ENCODE measurements around the gene ZNF3.

The ZNF3 gene

DNA sequence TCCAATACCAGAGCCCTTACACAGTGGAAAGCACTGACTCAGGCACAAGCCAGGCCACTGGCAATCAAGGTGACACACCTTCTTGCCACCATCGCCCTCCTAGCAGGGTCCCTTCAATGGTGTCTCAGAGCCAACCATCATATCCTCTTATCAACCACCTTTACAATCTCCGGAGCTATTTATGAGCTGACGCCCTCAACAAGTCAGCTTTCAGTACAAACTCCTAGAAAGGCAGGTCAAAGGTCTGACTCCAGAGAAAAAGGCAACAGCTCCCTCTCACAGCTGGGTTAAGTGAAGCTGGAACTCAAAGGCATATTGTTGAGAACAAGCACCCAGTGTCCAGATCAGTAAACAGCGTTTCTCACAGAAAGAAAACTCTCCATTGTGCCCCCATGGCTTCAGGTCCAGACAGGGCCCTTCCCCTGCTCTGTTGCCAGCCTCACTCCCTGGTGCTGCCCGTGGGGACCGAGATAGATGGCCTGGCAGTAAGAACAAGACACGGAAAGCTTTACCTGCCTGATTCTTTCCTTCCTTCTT is 2.4 kb downstream of the ZNF3 start:
- TF ChIP-seq, protein P1, sequence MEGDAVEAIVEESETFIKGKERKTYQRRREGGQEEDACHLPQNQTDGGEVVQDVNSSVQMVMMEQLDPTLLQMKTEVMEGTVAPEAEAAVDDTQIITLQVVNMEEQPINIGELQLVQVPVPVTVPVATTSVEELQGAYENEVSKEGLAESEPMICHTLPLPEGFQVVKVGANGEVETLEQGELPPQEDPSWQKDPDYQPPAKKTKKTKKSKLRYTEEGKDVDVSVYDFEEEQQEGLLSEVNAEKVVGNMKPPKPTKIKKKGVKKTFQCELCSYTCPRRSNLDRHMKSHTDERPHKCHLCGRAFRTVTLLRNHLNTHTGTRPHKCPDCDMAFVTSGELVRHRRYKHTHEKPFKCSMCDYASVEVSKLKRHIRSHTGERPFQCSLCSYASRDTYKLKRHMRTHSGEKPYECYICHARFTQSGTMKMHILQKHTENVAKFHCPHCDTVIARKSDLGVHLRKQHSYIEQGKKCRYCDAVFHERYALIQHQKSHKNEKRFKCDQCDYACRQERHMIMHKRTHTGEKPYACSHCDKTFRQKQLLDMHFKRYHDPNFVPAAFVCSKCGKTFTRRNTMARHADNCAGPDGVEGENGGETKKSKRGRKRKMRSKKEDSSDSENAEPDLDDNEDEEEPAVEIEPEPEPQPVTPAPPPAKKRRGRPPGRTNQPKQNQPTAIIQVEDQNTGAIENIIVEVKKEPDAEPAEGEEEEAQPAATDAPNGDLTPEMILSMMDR (IDR thresholded peaks at IDR 0.05; ENCODE audit: extremely low read depth, insufficient read depth, missing control alignments) = no peak
- no peak for DNase-seq (ENCODE audit: low spot score)
- in situ Hi-C loops (cut with MboI; ENCODE audit: low pct_unique_long_range_greater_than_20kb, low sequenced_read_pairs, unreplicated experiment) = loop anchor here (10.0 kb wide), 1 partner anchor 84 kb away; no protein-coding TSS in a partner anchor

- DNase-seq (ENCODE audit: low spot score) = no peak
- TF ChIP-seq, protein P1 (IDR thresholded peaks at IDR 0.05; ENCODE audit: extremely low read depth, insufficient read depth, missing control alignments) = no peak
- in situ Hi-C loops (cut with MboI; ENCODE audit: low pct_unique_long_range_greater_than_20kb, low sequenced_read_pairs, unreplicated experiment) = loop anchor here (10.0 kb wide), 1 partner anchor 82 kb away; no protein-coding TSS in a partner anchor
These were observed 4.3 kb downstream of the ZNF3 start for GRCh38 chr7:100077205-100077604.

DNA sequence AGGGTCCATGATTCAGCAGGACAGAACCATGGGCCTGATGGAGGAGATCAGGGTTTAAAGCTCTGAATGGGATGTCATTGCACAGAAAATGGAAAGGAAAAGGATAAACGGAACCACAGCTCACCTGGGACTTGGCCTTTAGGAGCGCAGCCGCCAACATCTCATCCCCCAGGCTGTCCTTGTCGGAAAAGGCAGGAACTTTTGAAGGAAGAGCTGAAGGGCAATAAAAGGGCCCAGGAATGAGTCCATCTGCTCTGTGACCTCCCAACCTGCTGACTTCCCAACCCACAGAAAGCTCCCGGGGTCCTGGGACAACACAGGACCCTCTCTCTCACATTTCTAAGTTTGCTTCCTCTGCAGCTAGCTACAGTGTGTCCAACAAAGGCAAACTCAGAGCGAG is 6.1 kb downstream of the ZNF3 start:
- in situ Hi-C loops (cut with MboI; ENCODE audit: low pct_unique_long_range_greater_than_20kb, low sequenced_read_pairs, unreplicated experiment) = loop anchor here (10.0 kb wide), 1 partner anchor 81 kb away; no protein-coding TSS in a partner anchor
- TF ChIP-seq, protein P1 (IDR thresholded peaks at IDR 0.05; ENCODE audit: extremely low read depth, insufficient read depth, missing control alignments) = no peak
- DNase-seq (ENCODE audit: low spot score) = no peak

GRCh38 chr7:100074841-100075240 is 6.7 kb downstream of the ZNF3 start:
- in situ Hi-C loops (cut with MboI; ENCODE audit: low pct_unique_long_range_greater_than_20kb, low sequenced_read_pairs, unreplicated experiment) = loop anchor here (10.0 kb wide), 1 partner anchor 80 kb away; no protein-coding TSS in a partner anchor
- DNase-seq (ENCODE audit: low spot score) = no peak
- TF ChIP-seq, protein P1 (IDR thresholded peaks at IDR 0.05; ENCODE audit: extremely low read depth, insufficient read depth, missing control alignments) = no peak

DNA sequence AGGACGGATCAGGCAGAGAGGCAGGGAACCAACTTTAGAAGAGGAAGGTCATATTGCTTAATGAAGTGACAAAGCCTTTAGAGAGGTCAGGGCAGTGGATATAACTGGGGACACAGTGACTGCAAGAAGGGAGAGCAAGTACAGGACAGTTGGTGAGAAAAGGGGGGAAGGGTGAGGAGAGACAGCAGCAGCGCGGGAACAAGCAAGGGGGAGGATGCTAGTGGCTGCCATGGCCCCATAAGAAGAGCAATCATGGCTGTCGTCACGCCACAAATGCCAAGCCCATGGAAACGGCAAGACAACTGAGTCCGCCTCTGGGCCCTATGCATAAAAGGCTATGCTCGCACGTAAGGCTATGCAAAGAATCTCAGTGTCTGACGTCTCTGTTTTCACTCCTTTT is 9.1 kb downstream of the ZNF3 start:
- in situ Hi-C loops (cut with MboI; ENCODE audit: low pct_unique_long_range_greater_than_20kb, low sequenced_read_pairs, unreplicated experiment) = loop anchor here (10.0 kb wide), 1 partner anchor 78 kb away; no protein-coding TSS in a partner anchor
- DNase-seq (ENCODE audit: low spot score) = no peak
- TF ChIP-seq, protein P1 (IDR thresholded peaks at IDR 0.05; ENCODE audit: extremely low read depth, insufficient read depth, missing control alignments) = no peak

GRCh38 chr7:100071018-100071723 is 10.4 kb downstream of the ZNF3 start:
- in situ Hi-C loops (cut with MboI; ENCODE audit: low pct_unique_long_range_greater_than_20kb, low sequenced_read_pairs, unreplicated experiment) = loop anchor here (10.0 kb wide), 1 partner anchor 76 kb away; no protein-coding TSS in a partner anchor
- DNase-seq (ENCODE audit: low spot score) = no peak

More at GRCh38 chr7:100071018-100071723, 10.4 kb downstream of the ZNF3 start:
- TF ChIP-seq, protein P1 (IDR thresholded peaks at IDR 0.05; ENCODE audit: extremely low read depth, insufficient read depth, missing control alignments) = no peak

Measured in GM13977 (cell line).